IPS DF 6.9 (cell line): ENCODE results near the gene KRT75.
A peak's percentile ranks its signal among the peaks of the same experiment; 100 is the strongest.

Source experiments
- DNase-seq: peaks from one replicate; pipeline ENCODE4 v3.0.0-alpha.2; 2013; ENCODE audit warnings: low read depth, low spot score
- H3K27ac ChIP-seq: one replicate; pipeline ENCODE4 v1.5.1; 2013; ENCODE audit warnings: low read length, control low read depth
- H3K27me3 ChIP-seq: 2 replicates; pipeline ENCODE4 v1.6.1; 2013; ENCODE audit warnings: mild to moderate bottlenecking, low read length; ENCODE audit not compliant: control insufficient read depth, insufficient read depth
- H3K36me3 ChIP-seq: 2 replicates; pipeline ENCODE4 v1.6.1; 2013; ENCODE audit warnings: low read length; ENCODE audit not compliant: control insufficient read depth, insufficient read depth
- H3K4me1 ChIP-seq: 2 replicates; pipeline ENCODE4 v1.6.1; 2013; ENCODE audit warnings: low read length; ENCODE audit not compliant: control insufficient read depth, insufficient read depth
- H3K4me3 ChIP-seq: 2 replicates; pipeline ENCODE4 v1.5.1; 2013; ENCODE audit warnings: mild to moderate bottlenecking, low read length
- H3K9me3 ChIP-seq: 2 replicates; pipeline ENCODE4 v1.6.1; 2013; ENCODE audit warnings: low read length, inconsistent platforms; ENCODE audit not compliant: control insufficient read depth, insufficient read depth
- WGBS: extraction: QIAGEN DNeasy Blood & Tissue Kit; methylation state at CpG from one replicate; pipeline ENCODE4 v1.1.7; 2013; ENCODE audit warnings: mixed read lengths, missing lambda C conversion rate; ENCODE audit not compliant: insufficient read length, insufficient coverage; 5-methylcytosine and 5-hydroxymethylcytosine counted together

Gene KRT75

GRCh38 chr12:52382854-52383253, 51.3 kb downstream of the KRT75 start:
- no peaks in the 10 kb centered on the region for H3K27me3 ChIP-seq
- WGBS = no CpG with 5 or more reads among the region's 2 CpGs
- no peaks in the 10 kb centered on the region for H3K9me3 ChIP-seq

DNA sequence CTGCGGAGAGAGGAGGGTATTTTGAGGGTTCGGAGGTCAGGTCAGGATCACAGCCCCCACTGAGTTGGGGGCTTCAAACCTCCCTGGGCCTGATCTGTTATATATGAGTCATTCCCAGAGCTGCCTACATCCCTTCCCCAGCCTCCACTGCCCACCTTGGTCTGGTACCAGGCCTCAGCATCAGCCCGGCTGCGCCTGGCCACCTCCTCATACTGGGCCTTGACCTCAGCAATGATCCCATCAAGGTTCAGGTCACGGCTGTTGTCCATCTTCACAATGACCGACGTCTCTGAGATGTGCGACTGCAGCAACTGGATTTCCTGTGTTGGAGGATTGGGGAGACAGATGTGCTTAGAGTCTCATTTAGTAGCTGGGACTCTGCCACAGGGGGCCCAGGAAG, 53.0 kb downstream of the KRT75 start:
- WGBS = no CpG with 5 or more reads among the region's 8 CpGs
- DNase-seq = no peak
- Histone ChIP-seq H3K36me3 (no peaks in the 10 kb centered on the region), H3K27ac (no peak overlapping the region), H3K4me1 (no peaks in the 10 kb centered on the region; the same call in 1 of the 2 replicates), H3K27me3 (no peaks in the 10 kb centered on the region), H3K4me3 (no peak overlapping the region), H3K9me3 (no peaks in the 10 kb centered on the region)

More at GRCh38 chr12:52382854-52383253, 51.3 kb downstream of the KRT75 start:
- H3K27ac ChIP-seq = no peak overlapping the region
- no peaks in the 10 kb centered on the region; the same call in 1 of the 2 replicates for H3K4me1 ChIP-seq
- no peak for DNase-seq
- no peaks in the 10 kb centered on the region for H3K36me3 ChIP-seq
- no peak overlapping the region for H3K4me3 ChIP-seq

- no peaks in the 10 kb centered on the region for H3K9me3 ChIP-seq
- H3K36me3 ChIP-seq = no peaks in the 10 kb centered on the region
- H3K4me1 ChIP-seq = no peaks in the 10 kb centered on the region; the same call in 1 of the 2 replicates
- DNase-seq = peak; percentile 18
- H3K27me3 ChIP-seq = no peaks in the 10 kb centered on the region
- no CpG with 5 or more reads among the region's 15 CpGs for WGBS
- no peak overlapping the region for H3K27ac ChIP-seq
- no peak overlapping the region for H3K4me3 ChIP-seq
These were observed 53.9 kb downstream of the KRT75 start for GRCh38 chr12:52380271-52380694.

GRCh38 chr12:52379536-52379935, 54.6 kb downstream of the KRT75 start:
- no peaks in the 10 kb centered on the region for H3K27me3 ChIP-seq
- H3K36me3 ChIP-seq = no peaks in the 10 kb centered on the region
- H3K4me3 ChIP-seq = no peak overlapping the region
- H3K4me1 ChIP-seq = no peaks in the 10 kb centered on the region; the same call in 1 of the 2 replicates
- DNase-seq = no peak
- no peaks in the 10 kb centered on the region for H3K9me3 ChIP-seq
- H3K27ac ChIP-seq = no peak overlapping the region
- WGBS = no CpG with 5 or more reads among the region's 6 CpGs

- no peak for DNase-seq
- H3K27me3 ChIP-seq = no peaks in the 10 kb centered on the region
- no peaks in the 10 kb centered on the region for H3K9me3 ChIP-seq
- no peaks in the 10 kb centered on the region for H3K36me3 ChIP-seq
- H3K4me1 ChIP-seq = no peaks in the 10 kb centered on the region; the same call in 1 of the 2 replicates
- no CpG with 5 or more reads among the region's 19 CpGs for WGBS
- no peak overlapping the region for H3K27ac ChIP-seq
- H3K4me3 ChIP-seq = no peak overlapping the region
These were observed 56.1 kb downstream of the KRT75 start for GRCh38 chr12:52378091-52378490.

- no peaks in the 10 kb centered on the region for H3K36me3 ChIP-seq
- no peak for DNase-seq
- no peaks in the 10 kb centered on the region for H3K27me3 ChIP-seq
- H3K9me3 ChIP-seq = no peaks in the 10 kb centered on the region
- H3K4me3 ChIP-seq = no peak overlapping the region
- no CpG with 5 or more reads among the region's 8 CpGs for WGBS
- no peak overlapping the region for H3K27ac ChIP-seq
- no peaks in the 10 kb centered on the region; the same call in 1 of the 2 replicates for H3K4me1 ChIP-seq
These were observed 56.9 kb downstream of the KRT75 start for GRCh38 chr12:52377266-52377665.
